Naive thymus-derived CD4-positive, alpha-beta T cell (primary cell): Measurements from ENCODE around the gene KCNQ5. TPM values are rescaled to one million over a fixed set of nuclear protein-coding genes. Genes with fewer than 3 reads are reported as not detected.

Experiments
- ATAC-seq: fragments of 150-1000 bp; cut with Tn5 transposase; 2 replicates; pipeline ENCODE4 v1.10.0; 2021; ENCODE audit warnings: mild to moderate bottlenecking, moderate library complexity
- CTCF ChIA-PET: fragments of 350-600 bp; sonication (Branson Sonifier 250); formaldehyde crosslinking; loops from one replicate; lab custom pipeline; 2021; ENCODE audit warnings: antibody characterized with exemption; lab: Charles Lee
- POLR2A ChIA-PET: fragments of 350-600 bp; sonication (Branson Sonifier 250); formaldehyde crosslinking; loops from one replicate; lab custom pipeline; 2021; ENCODE audit warnings: antibody characterized with exemption, inconsistent platforms; lab: Charles Lee
- DNase-seq, 9 donors: peaks; one replicate each; pipeline versions ENCODE4 v3.0.0 to v3.0.0-alpha.2; 2020 to 2022; ENCODE audit warnings: mixed read lengths in 1 of 9
- H3K27ac ChIP-seq: one replicate; pipeline ENCODE4 v1.7.0; 2013; ENCODE audit warnings: mild to moderate bottlenecking, low read depth, low read length, moderate library complexity
- H3K27me3 ChIP-seq, 2 donors: one replicate each; pipeline ENCODE4 v1.7.0; 2013; ENCODE audit warnings: low read length in 2 of 2, mild to moderate bottlenecking in 2 of 2, moderate library complexity in 2 of 2; ENCODE audit not compliant: control insufficient read depth in 2 of 2, insufficient read depth in 2 of 2
- H3K36me3 ChIP-seq, 3 experiments: 1 replicate in 2 of 3; 2 replicates in 1 of 3; pipeline ENCODE4 v1.7.0; 2013; ENCODE audit warnings: low read length in 3 of 3, mild to moderate bottlenecking in 3 of 3, moderate library complexity in 1 of 3; ENCODE audit not compliant: insufficient read depth in 3 of 3, control insufficient read depth in 2 of 3
- H3K4me1 ChIP-seq, 2 donors: one replicate each; pipeline ENCODE4 v1.7.0; 2013; ENCODE audit warnings: low read length in 2 of 2, mild to moderate bottlenecking in 2 of 2, moderate library complexity in 1 of 2; ENCODE audit not compliant: control insufficient read depth in 2 of 2, insufficient read depth in 2 of 2
- H3K4me3 ChIP-seq: 2 replicates; pipeline ENCODE4 v1.7.0; 2013; ENCODE audit warnings: mild to moderate bottlenecking, low read length
- H3K9me3 ChIP-seq, 3 experiments: 1 replicate in 2 of 3; 2 replicates in 1 of 3; pipeline ENCODE4 v1.7.0; 2013; ENCODE audit warnings: low read length in 3 of 3; ENCODE audit not compliant: control insufficient read depth in 2 of 3
- H3K27ac Mint-ChIP-seq, 9 donors: one replicate each; pipeline ENCODE4 v1.8.0; 2020 to 2022; ENCODE audit warnings: mixed read lengths in 9 of 9, mild to moderate bottlenecking in 8 of 9, moderate library complexity in 5 of 9, inconsistent platforms in 2 of 9
- H3K27me3 Mint-ChIP-seq, 5 donors: one replicate each; pipeline ENCODE4 v1.8.0; 2021 to 2022; ENCODE audit warnings: mixed read lengths in 5 of 5, mild to moderate bottlenecking in 1 of 5
- H3K36me3 Mint-ChIP-seq, 5 donors: one replicate each; pipeline ENCODE4 v1.8.0; 2020 to 2022; ENCODE audit warnings: mixed read lengths in 5 of 5, mild to moderate bottlenecking in 3 of 5, inconsistent platforms in 1 of 5
- H3K4me1 Mint-ChIP-seq, 7 donors: one replicate each; pipeline ENCODE4 v1.8.0; 2020 to 2022; ENCODE audit warnings: mixed read lengths in 7 of 7, mild to moderate bottlenecking in 3 of 7, inconsistent platforms in 1 of 7
- H3K4me3 Mint-ChIP-seq, 10 donors: one replicate each; pipeline ENCODE4 v1.8.0; 2020 to 2022; ENCODE audit warnings: mild to moderate bottlenecking in 10 of 10, mixed read lengths in 10 of 10, moderate library complexity in 6 of 10, inconsistent platforms in 2 of 10
- H3K9me3 Mint-ChIP-seq, 11 donors: one replicate each; pipeline ENCODE4 v1.8.0; 2020 to 2022; ENCODE audit warnings: mixed read lengths in 11 of 11, mild to moderate bottlenecking in 4 of 11, inconsistent platforms in 1 of 11, moderate library complexity in 1 of 11
- intact Hi-C, 2 donors: fragments of 100-400 bp; cut with micrococcal nuclease; formaldehyde crosslinking; loops; one replicate each; pipeline ENCODE4 v1.15.1; 2023
- polyA plus RNA-seq, 2 donors: library from polyadenylated mRNA; unstranded; fragments of 300-500 nt; fragmentation: Illumina TruSeq; gene quantifications; one replicate each; pipeline ENCODE4 v1.2.3, GENCODE V29; 2021
- total RNA-seq, 6 experiments: library from RNA in 5 of 6; stranded (reverse) in 5 of 6; gene quantifications; 1 replicate in 5 of 6; 2 replicates in 1 of 6; pipeline ENCODE4 v1.2.3 and lab custom pipeline; 2021 to 2026

The KCNQ5 gene
- total and polyA plus RNA-seq, 7 experiments from 2014 or later = 2.3 to 18.3 (median 7.2) TPM

- H3K9me3 ChIP-seq = no peaks in the 10 kb centered on the region
- no peaks in the 10 kb centered on the region for H3K4me1 ChIP-seq
- ATAC-seq (no peak), DNase-seq (no peak)
- no peak overlapping the region for H3K4me3 Mint-ChIP-seq
- no peaks in the 10 kb centered on the region for H3K27me3 ChIP-seq
- H3K27ac ChIP-seq = no peak overlapping the region
- H3K4me1 Mint-ChIP-seq = peaks cover 0 to 1% (median 0%) of the 10 kb centered on the region in 7 donors
- no peak overlapping the region for H3K27ac Mint-ChIP-seq
- no peaks in the 10 kb centered on the region for H3K27me3 Mint-ChIP-seq
- ChIA-PET POLR2A (no interaction called here), CTCF (no interaction called here)
- no peak overlapping the region for H3K4me3 ChIP-seq
- intact Hi-C loops = no loop called here
- no peaks in the 10 kb centered on the region for H3K36me3 ChIP-seq
- peaks cover 2 to 27% (median 17%) of the 10 kb centered on the region in 5 donors for H3K36me3 Mint-ChIP-seq
- H3K9me3 Mint-ChIP-seq = no peaks in the 10 kb centered on the region
These were observed 518.0 kb downstream of the KCNQ5 start for GRCh38 chr6:73139681-73140383.

GRCh38 chr6:73143551-73143950 lies 521.7 kb downstream of the KCNQ5 start:
- intact Hi-C loops = no loop called here
- H3K36me3 ChIP-seq = no peaks in the 10 kb centered on the region
- ChIA-PET POLR2A (no interaction called here), CTCF (interaction anchor here (0.6 to 1.1 kb wide), 2 partner anchors 12 to 739 kb away, joined by 4 to 5 read pairs; no protein-coding TSS in a partner anchor)
- no peaks in the 10 kb centered on the region for H3K27me3 ChIP-seq
- ATAC-seq = no peak
- no peak overlapping the region for H3K4me3 Mint-ChIP-seq
- H3K27me3 Mint-ChIP-seq = no peaks in the 10 kb centered on the region
- no peaks in the 10 kb centered on the region for H3K4me1 Mint-ChIP-seq
- no peaks in the 10 kb centered on the region for H3K9me3 ChIP-seq
- H3K9me3 Mint-ChIP-seq = no peaks in the 10 kb centered on the region
- peaks cover 0 to 23% (median 13%) of the 10 kb centered on the region in 5 donors for H3K36me3 Mint-ChIP-seq
- H3K4me1 ChIP-seq = no peaks in the 10 kb centered on the region
- DNase-seq = no peak
- no peak overlapping the region for H3K27ac ChIP-seq
- no peak overlapping the region for H3K4me3 ChIP-seq
- no peak overlapping the region for H3K27ac Mint-ChIP-seq

- Histone ChIP-seq H3K4me3 (no peak overlapping the region), H3K27ac (no peak overlapping the region), H3K4me1 (no peaks in the 10 kb centered on the region), H3K36me3 (no peaks in the 10 kb centered on the region), H3K27me3 (no peaks in the 10 kb centered on the region), H3K9me3 (no peaks in the 10 kb centered on the region)
- ATAC-seq (no peak), DNase-seq (no peak)
- Mint-ChIP-seq H3K36me3 (peaks cover 0 to 23% (median 10%) of the 10 kb centered on the region in 5 donors), H3K27ac (no peak overlapping the region), H3K4me3 (no peak overlapping the region), H3K27me3 (no peaks in the 10 kb centered on the region), H3K4me1 (no peaks in the 10 kb centered on the region), H3K9me3 (no peaks in the 10 kb centered on the region)
- ChIA-PET CTCF (no interaction called here), POLR2A (no interaction called here)
- intact Hi-C loops = no loop called here
These were observed 522.7 kb downstream of the KCNQ5 start for GRCh38 chr6:73144516-73144915.

DNA sequence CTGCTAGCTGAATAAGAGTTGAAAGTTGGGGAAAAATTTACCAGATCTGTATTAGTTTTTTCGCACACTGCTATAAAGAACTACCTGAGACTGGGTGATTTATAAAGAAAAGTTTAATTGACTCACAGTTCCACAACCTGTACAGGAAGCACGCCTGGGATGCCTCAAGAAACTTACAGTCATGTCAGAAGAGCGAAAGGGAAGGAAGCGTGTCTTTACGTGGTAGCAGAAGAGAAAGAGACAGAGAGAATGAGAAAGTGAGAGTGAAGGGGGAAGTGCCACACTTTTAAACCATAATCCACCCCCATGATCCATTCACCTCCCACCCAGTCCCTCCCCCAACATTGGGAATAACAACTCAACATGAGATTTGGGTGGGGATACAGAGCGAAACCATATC lies 523.8 kb downstream of the KCNQ5 start:
- H3K36me3 Mint-ChIP-seq = peaks cover 0 to 20% (median 6%) of the 10 kb centered on the region in 5 donors
- POLR2A ChIA-PET = no interaction called here
- no peak overlapping the region for H3K4me3 ChIP-seq
- no peaks in the 10 kb centered on the region for H3K27me3 Mint-ChIP-seq
- H3K9me3 ChIP-seq = no peaks in the 10 kb centered on the region
- H3K9me3 Mint-ChIP-seq = no peaks in the 10 kb centered on the region
- no peaks in the 10 kb centered on the region for H3K27me3 ChIP-seq
- ATAC-seq (no peak), DNase-seq (no peak)
- no peaks in the 10 kb centered on the region for H3K4me1 Mint-ChIP-seq
- no peak overlapping the region for H3K27ac Mint-ChIP-seq
- CTCF ChIA-PET = no interaction called here
- no peak overlapping the region for H3K4me3 Mint-ChIP-seq
- intact Hi-C loops = no loop called here
- no peaks in the 10 kb centered on the region for H3K36me3 ChIP-seq
- H3K4me1 ChIP-seq = no peaks in the 10 kb centered on the region
- no peak overlapping the region for H3K27ac ChIP-seq

DNA sequence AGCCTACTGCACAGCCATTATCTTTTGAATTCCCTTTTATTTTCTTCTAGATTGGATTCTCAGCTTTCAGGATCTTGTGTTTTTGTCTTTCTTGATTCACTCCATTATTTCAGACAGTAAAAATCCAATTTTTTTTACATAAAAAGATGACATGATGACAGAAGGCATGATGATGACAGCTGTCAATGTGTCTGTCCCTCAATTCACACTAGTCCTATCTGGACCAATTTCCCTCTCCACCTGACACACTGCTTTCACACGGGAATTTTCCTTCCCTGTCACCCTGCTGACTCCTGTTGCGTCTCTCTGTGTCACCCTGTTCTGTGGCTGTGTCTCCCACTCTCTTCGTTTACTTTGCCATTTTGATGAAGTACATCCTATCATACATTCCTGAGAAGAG lies 529.9 kb downstream of the KCNQ5 start:
- intact Hi-C loops = no loop called here
- Histone ChIP-seq H3K27me3 (no peaks in the 10 kb centered on the region), H3K4me1 (no peaks in the 10 kb centered on the region), H3K36me3 (no peaks in the 10 kb centered on the region), H3K4me3 (no peak overlapping the region), H3K27ac (no peak overlapping the region), H3K9me3 (no peaks in the 10 kb centered on the region)
- Mint-ChIP-seq H3K9me3 (peaks cover 0 to 8% (median 2%) of the 10 kb centered on the region in 11 donors), H3K27ac (no peak overlapping the region), H3K36me3 (peaks cover 3 to 16% (median 10%) of the 10 kb centered on the region in 5 donors), H3K4me3 (no peak overlapping the region), H3K27me3 (no peaks in the 10 kb centered on the region), H3K4me1 (no peaks in the 10 kb centered on the region)
- no peak for DNase-seq
- ChIA-PET POLR2A (no interaction called here), CTCF (interaction anchor here (0.8 kb wide), 1 partner anchor 22 kb away, joined by 3 read pairs; no protein-coding TSS in a partner anchor)
- ATAC-seq = no peak

DNA sequence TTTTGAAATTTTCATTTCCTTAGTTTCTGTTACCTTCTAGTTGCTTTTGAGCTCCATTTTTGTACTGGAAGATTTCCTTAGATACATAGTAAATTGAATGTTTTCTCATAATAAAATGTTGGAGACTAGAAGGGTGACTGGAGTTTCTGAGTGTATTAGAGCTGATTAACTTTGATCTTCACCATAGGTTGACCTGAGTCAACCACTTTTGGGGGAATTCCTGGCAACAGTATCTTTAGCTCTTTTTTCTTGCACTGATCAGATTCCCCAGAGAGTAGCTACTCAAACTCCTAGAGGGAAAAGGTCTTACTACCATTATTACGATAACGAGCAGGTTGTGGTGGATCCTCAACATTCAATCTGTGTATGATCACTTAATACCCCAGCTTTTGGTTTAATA lies 530.7 kb downstream of the KCNQ5 start:
- H3K4me3 ChIP-seq = no peak overlapping the region
- no peaks in the 10 kb centered on the region for H3K4me1 ChIP-seq
- Mint-ChIP-seq H3K36me3 (peaks cover 4 to 20% (median 15%) of the 10 kb centered on the region in 5 donors), H3K9me3 (peaks cover 0 to 13% (median 3%) of the 10 kb centered on the region in 11 donors), H3K4me1 (no peaks in the 10 kb centered on the region), H3K27me3 (no peaks in the 10 kb centered on the region), H3K4me3 (no peak overlapping the region), H3K27ac (no peak overlapping the region)
- no peaks in the 10 kb centered on the region for H3K9me3 ChIP-seq
- ATAC-seq = no peak
- H3K27me3 ChIP-seq = no peaks in the 10 kb centered on the region
- H3K27ac ChIP-seq = no peak overlapping the region
- intact Hi-C loops = no loop called here
- DNase-seq = no peak
- CTCF ChIA-PET = no interaction called here
- POLR2A ChIA-PET = no interaction called here
- no peaks in the 10 kb centered on the region for H3K36me3 ChIP-seq
